ENCODE measurements around the gene SURF6.

DNA sequence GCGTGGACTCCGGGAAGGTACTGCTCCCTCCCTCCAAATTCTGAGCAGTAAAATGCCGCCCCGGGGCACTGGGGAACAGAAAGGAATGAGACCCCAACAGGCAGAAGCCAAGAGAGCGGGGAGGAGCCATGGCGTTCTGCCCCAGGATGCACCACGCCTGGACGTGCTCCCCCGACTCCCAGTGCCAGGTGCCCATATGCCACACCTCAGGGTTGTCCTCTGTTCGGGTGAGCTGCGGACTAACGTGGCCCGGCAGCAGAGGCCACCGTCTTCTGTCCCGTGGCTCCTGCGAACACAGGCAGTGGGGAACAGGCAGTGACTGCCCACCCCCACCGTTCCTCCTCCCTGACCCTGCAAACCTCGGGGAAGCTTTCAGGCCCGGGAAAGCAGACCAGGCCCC lies 4.8 kb downstream of the SURF6 start:
- TF ChIP-seq, protein P1, sequence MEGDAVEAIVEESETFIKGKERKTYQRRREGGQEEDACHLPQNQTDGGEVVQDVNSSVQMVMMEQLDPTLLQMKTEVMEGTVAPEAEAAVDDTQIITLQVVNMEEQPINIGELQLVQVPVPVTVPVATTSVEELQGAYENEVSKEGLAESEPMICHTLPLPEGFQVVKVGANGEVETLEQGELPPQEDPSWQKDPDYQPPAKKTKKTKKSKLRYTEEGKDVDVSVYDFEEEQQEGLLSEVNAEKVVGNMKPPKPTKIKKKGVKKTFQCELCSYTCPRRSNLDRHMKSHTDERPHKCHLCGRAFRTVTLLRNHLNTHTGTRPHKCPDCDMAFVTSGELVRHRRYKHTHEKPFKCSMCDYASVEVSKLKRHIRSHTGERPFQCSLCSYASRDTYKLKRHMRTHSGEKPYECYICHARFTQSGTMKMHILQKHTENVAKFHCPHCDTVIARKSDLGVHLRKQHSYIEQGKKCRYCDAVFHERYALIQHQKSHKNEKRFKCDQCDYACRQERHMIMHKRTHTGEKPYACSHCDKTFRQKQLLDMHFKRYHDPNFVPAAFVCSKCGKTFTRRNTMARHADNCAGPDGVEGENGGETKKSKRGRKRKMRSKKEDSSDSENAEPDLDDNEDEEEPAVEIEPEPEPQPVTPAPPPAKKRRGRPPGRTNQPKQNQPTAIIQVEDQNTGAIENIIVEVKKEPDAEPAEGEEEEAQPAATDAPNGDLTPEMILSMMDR (conservative IDR thresholded peaks at IDR 0.05): no peak
- no peak for TF ChIP-seq EZH2 (IDR thresholded peaks at IDR 0.05; ENCODE audit: low read depth)
